Vagina (tissue), 2 donors: ENCODE measurements around the gene SPAG16.

Experiments used
- CTCF ChIP-seq, 3 experiments: fragments of 450-650 bp in 2 of 3; fragments of 200-600 bp in 1 of 3; sonication (generic) in 1 of 3; IDR thresholded peaks; one replicate each; pipeline ENCODE4 v1.5.1; 2017 to 2019; ENCODE audit warnings: antibody characterized with exemption in 3 of 3, mild to moderate bottlenecking in 2 of 3, moderate library complexity in 2 of 3
- POLR2A ChIP-seq, 2 donors: fragments of 450-650 bp; IDR thresholded peaks; one replicate each; pipeline ENCODE4 v1.6.1; 2017; ENCODE audit warnings: antibody characterized with exemption in 2 of 2, mild to moderate bottlenecking in 2 of 2, moderate library complexity in 2 of 2

- TF ChIP-seq POLR2A (IDR thresholded peaks at IDR 0.05): no peak
- TF ChIP-seq CTCF (IDR thresholded peaks at IDR 0.05): no peak
These were observed 1102.5 kb downstream of the SPAG16 start for GRCh38 chr2:214386720-214387119.
